ENCODE results near the gene YPEL1. TPM values are rescaled to one million over a fixed set of nuclear protein-coding genes. Genes with fewer than 3 reads are reported as not detected.

The YPEL1 gene
- total RNA-seq, 1 experiment from 2014 or later = 4.0 TPM

DNA sequence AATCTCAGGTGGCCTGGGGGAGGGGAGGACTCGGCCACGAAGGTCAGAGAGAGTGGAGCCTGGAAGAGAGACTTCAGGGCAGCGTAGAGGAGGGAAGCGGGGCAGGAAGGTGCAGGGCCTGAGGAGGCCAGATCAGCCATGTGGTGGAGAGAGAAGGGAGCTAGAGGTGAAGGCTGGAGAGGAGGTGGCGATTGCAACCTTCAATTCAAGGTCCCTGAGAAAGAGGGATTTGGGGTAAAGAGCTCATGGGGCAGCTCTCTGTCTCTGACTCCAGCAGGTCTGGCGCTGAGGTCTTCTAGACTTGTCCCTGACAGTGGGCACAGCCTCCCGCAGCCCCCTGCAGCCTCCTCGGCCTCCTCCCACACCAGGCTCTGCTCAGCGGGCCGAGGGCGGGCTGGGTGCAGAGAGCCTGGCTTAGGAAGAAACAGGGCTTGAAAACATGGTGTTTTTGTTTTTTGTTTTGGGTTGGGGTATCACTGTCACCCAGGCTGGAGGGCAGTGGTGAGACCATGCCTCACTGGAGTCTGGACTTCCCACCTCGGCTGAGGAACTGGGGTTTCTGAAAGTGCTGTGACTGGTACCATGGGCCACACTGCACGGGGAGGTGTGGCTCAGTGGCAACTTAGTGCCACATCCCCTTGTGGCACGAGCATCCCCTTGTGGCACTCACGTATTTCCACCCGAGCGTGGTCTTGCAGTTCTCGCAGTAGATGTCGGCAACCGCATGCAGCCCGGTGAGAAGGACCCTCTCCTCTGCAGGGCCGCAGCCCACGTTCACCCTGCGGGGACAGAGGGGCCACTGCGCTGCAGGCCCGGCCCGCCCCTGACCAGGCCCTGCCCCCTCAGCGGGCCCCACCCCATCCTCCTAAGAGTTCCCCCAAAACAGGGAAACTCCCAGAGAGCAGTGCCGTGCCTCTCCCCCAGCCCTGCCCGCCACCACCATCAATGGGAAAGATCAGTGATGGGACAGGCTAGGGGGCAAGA lies 32.6 kb downstream of the YPEL1 start:
- peaks cover 18% of the 10 kb centered on the region for H3K4me1 ChIP-seq
- DNase-seq = no peak
- no peak overlapping the region for H3K4me3 ChIP-seq
- no peak overlapping the region for H3K27ac ChIP-seq
- no peaks in the 10 kb centered on the region for H3K9me3 ChIP-seq (replicated peaks)
- 0 out of 2 replicates have a peak, but pooled peaks cover 6% of the 10 kb centered on the region for H3K36me3 ChIP-seq
- no peaks in the 10 kb centered on the region for H3K27me3 ChIP-seq

DNA sequence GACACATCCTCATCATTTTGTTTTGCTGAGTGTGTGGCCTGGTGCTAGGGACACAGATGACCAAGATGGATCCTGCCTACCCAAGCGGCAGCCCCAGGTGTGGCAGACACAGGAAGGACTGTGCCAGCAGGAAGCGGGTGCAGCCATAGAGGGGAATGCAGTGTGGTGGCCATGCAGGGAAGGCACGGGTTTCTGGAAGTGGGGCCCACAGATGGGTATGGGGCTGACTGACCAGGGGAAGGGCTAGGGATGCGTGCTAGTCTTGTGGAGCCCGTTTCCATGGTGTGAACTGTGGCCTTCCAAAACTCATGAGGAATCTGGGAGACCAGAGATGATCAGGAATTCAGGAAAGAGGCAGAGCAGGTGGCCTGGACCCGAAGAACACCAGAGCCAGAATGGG lies 33.5 kb downstream of the YPEL1 start:
- Histone ChIP-seq H3K4me3 (no peak overlapping the region), H3K27ac (no peak overlapping the region), H3K9me3 (replicated peaks) (no peaks in the 10 kb centered on the region), H3K4me1 (peaks cover 9% of the 10 kb centered on the region; the same call in 1 of the 2 replicates), H3K27me3 (no peaks in the 10 kb centered on the region), H3K36me3 (0 out of 2 replicates have a peak, but pooled peaks cover 6% of the 10 kb centered on the region)
- DNase-seq = no peak

DNA sequence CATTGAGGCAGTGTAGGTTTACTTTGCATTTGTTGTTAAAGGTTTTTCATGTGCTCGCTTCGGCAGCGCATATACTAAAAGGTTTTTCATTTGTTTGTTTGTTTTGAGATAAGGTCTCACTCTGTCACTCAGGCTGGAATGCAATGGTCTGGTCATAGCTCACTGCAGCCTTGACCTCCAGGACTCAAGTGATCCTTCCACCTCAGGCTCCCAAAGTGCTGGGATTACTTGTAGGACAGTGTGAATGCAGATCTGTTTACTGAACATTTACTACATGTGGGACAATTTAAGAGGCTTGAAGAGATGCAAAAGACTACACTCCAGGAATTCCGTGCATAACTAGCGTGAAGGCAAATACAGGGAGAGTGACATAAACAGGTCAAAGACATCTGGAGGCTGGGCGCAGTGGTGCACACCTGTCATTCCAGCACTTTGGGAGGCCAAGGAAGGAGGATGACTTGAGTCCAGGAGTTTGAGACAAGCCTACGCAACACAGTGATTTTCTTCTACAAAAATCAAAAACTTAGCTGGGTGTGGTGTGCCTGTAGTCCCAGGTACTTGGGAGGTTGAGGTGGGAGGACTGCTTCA lies 34.1 kb downstream of the YPEL1 start:
- H3K27ac ChIP-seq = peak overlapping the region; percentile 6; the same call in 1 of the 2 replicates
- no peaks in the 10 kb centered on the region for H3K9me3 ChIP-seq (replicated peaks)
- H3K4me1 ChIP-seq = peaks cover 9% of the 10 kb centered on the region; the same call in 1 of the 2 replicates
- no peak for DNase-seq
- H3K36me3 ChIP-seq = 0 out of 2 replicates have a peak, but pooled peaks cover 6% of the 10 kb centered on the region
- no peak overlapping the region for H3K4me3 ChIP-seq
- no peaks in the 10 kb centered on the region for H3K27me3 ChIP-seq

DNA sequence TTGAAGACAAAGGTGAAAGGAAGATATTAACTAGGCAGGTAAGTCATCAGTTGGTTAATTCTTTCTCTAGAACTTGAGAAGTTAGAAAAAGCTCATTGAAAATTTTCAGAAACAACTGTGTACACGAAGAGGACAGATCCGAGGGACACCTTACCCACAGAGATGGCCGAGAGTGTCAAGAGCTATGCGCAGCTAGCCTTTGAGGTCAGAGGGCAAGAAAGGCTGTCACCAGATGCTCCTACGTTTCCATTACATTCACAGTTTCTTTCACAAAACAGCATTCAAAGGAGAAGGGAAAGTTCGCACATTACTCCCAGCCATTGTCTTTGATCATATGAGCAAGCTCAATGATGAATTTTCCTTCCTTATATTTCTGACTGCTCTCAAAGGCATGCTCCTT lies 34.8 kb downstream of the YPEL1 start:
- DNase-seq = no peak
- Histone ChIP-seq H3K9me3 (replicated peaks) (no peaks in the 10 kb centered on the region), H3K4me1 (peaks cover 9% of the 10 kb centered on the region; the same call in 1 of the 2 replicates), H3K27me3 (no peaks in the 10 kb centered on the region), H3K27ac (no peak overlapping the region), H3K36me3 (0 out of 2 replicates have a peak, but pooled peaks cover 6% of the 10 kb centered on the region), H3K4me3 (no peak overlapping the region)

DNA sequence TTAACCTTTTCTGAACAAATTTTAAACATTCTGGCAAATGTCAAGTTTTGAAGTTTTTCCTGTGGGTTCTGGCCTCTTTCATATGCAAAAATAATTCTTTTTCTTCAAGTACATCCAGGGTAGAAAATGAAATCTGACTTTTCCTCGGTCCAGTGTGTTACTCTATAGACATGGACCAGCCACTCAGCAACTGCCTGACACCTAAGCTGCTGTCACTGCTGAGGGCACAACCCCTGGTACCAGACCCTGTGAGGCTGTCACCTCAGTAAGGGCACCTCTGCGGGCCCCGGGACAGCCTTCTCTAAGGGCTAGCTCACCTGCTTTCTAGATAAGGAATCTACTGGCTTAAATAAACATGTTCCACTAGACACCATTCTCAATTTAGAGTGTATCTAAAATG lies 36.0 kb downstream of the YPEL1 start:
- DNase-seq = no peak
- H3K4me3 ChIP-seq = no peak overlapping the region
- no peaks in the 10 kb centered on the region for H3K27me3 ChIP-seq
- peaks cover 6% of the 10 kb centered on the region; the same call in 1 of the 2 replicates for H3K36me3 ChIP-seq
- H3K9me3 ChIP-seq (replicated peaks) = no peaks in the 10 kb centered on the region
- no peak overlapping the region for H3K27ac ChIP-seq
- peaks cover 9% of the 10 kb centered on the region; the same call in 1 of the 2 replicates for H3K4me1 ChIP-seq

DNA sequence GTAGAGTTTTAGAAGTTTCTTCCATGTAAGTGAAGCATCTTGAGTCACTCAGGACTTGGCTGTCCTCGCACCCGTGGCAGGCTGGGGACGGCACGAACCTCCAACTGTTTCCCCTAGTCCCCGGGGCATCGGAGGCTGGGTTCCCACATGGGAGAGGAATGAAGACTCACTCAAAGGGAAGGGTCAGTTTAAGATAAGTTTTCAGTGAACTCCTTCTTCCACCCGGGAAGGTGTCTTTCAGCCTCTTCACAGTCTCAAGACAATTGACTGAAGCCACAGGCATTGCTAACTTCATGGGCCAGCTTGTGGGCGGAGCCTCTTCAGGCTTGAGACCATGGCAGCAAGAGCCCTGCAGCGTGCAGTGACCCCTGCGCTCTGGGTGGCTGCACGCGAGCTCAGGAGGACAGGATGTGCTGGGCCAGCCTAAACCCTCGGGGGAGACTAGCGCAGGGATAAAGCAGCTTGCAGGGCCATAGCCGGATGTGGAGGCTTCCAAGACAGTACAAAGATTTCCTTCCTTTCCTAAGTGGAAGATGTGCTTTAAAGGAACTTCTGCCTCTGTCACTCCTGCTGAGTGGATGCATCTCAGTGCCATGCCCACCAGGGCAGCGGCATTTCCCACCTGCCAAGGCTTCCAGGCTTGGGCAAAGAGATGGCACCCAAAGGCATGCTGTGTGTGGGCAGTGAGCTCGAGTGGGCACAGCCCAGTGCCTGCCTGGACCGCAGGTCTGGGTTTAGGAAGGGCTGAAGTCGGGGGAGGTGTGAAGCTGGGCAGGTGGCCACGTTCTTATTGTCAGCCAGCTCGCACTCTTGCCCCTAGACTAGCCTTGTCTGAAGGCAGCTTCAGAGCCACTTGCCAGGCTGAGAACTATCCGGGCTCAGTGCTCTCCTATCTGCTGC lies 36.9 kb downstream of the YPEL1 start:
- H3K36me3 ChIP-seq = peaks cover 6% of the 10 kb centered on the region; the same call in 1 of the 2 replicates
- H3K4me1 ChIP-seq = peaks cover 9% of the 10 kb centered on the region; the same call in 1 of the 2 replicates
- no peak overlapping the region for H3K4me3 ChIP-seq
- H3K9me3 ChIP-seq (replicated peaks) = no peaks in the 10 kb centered on the region
- no peak overlapping the region for H3K27ac ChIP-seq
- no peaks in the 10 kb centered on the region for H3K27me3 ChIP-seq
- DNase-seq = no peak

DNA sequence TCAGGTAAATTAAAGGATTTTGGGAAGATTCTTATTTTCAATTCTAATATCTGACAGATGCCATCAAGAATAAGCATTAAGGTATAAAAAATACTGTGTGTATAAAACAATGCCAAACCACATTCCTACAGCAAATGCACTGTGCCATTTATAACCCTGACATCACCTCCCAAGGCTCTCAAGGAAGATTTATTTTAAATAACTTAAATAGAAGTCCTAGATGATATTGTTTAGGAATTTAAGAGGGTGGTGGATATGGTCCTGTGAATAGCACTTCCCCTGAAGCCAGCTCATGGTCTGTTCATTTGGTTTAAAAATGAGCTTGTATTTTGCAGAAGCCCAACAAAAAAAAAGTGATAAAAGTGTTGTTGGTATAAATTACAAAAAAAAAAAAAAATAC lies 37.7 kb downstream of the YPEL1 start:
- H3K27ac ChIP-seq = no peak overlapping the region
- H3K36me3 ChIP-seq = peaks cover 6% of the 10 kb centered on the region; the same call in 1 of the 2 replicates
- H3K4me1 ChIP-seq = peaks cover 9% of the 10 kb centered on the region; the same call in 1 of the 2 replicates
- H3K9me3 ChIP-seq (replicated peaks) = no peaks in the 10 kb centered on the region
- no peaks in the 10 kb centered on the region for H3K27me3 ChIP-seq
- H3K4me3 ChIP-seq = no peak overlapping the region
- no peak for DNase-seq

DNA sequence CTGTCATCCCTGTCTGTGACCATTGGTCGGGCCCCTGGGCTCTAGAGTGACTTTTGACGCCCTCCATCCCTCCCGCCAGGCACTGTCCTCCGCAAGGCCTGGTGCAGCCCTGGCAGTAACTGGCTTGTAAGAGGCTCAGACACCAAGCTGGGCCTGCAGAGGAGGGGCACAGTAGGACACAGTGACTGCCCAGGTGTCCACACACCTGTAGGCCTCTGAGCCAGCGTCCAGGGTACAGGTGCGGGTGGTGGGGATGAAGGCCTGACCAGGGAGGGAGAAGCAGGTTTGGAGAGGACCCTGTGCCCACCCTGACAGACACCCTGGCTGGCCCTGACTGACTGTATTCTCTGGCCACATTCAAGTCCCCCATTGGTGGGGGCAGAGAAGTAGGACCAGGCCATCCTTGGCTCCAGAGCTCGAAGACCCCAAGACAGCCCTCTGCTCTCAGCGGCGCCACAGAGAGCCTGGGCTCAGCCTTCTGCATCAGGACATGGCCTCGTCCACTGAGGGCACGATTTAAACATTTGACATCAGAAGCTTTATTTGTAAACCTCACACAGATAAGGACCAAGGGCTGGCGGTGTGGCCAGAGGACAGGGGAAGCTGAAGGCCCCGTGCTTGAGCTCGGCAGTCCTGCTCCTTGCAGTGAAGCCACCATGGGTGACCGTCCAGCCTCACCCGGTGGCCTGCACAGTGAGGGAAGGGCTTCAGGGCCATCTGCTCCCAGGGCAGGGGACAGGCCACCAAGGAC lies 38.4 kb downstream of the YPEL1 start:
- H3K27ac ChIP-seq = no peak overlapping the region
- H3K27me3 ChIP-seq = no peaks in the 10 kb centered on the region
- no peak for DNase-seq
- H3K4me3 ChIP-seq = no peak overlapping the region
- peaks cover 6% of the 10 kb centered on the region; the same call in 1 of the 2 replicates for H3K36me3 ChIP-seq
- H3K9me3 ChIP-seq (replicated peaks) = no peaks in the 10 kb centered on the region
- peaks cover 9% of the 10 kb centered on the region; the same call in 1 of the 2 replicates for H3K4me1 ChIP-seq

DNA sequence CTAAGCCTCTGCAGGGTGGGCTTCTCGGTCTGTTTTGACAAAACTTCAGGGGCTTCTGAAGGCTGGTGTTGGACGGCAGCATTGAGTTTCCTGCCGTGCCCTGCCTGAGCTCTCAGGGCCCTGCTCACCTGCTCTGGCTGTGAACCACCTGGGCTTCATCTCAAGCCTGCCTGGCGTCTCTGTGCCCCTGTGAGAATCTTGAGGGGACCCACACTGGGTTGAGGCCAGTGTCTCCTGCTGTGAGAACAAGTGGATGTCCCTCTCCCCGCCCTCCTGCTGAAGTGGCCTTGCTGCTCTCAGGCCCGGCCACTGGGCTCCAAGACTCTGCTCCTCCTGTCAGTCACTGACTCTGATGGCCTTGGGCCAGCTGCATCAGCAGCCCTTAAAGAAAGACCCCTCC lies 39.5 kb downstream of the YPEL1 start:
- Histone ChIP-seq H3K9me3 (replicated peaks) (no peaks in the 10 kb centered on the region), H3K27me3 (no peaks in the 10 kb centered on the region), H3K27ac (no peak overlapping the region), H3K4me1 (peaks cover 3% of the 10 kb centered on the region; the same call in 1 of the 2 replicates), H3K4me3 (no peak overlapping the region), H3K36me3 (peaks cover 8% of the 10 kb centered on the region)
- no peak for DNase-seq

DNA sequence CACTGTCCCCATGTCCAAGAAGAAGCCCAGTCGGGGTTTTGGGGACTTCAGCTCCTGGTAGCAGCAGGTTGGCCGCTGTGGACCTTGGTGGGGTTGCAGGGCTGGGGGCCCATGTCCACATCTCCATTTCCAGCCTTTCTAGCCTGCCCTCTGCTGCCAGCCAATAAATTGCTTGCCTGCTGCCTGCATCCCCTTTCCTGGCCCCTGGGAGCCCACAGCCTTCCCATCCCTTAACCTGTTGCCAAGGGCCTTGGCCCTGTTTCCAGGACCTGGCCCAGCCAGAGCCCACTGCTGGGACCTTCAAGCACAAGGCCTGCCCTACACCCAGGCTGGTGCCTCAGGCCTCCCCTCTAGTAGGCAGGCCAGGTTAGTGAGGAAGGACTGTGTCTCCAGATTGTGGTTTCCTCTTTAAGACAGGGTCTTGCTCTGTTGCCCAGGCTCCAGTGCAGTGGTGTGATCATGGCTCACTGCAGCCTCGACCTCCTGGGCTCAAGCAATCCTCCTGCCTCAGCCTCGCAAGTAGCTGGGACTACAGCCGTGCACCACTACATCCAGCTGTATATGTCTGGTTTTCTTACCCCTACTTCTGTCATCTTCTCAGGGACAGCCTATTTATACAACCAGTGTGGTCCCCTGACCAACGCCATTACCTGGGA lies 40.0 kb downstream of the YPEL1 start:
- no peaks in the 10 kb centered on the region for H3K9me3 ChIP-seq (replicated peaks)
- no peak overlapping the region for H3K4me3 ChIP-seq
- no peaks in the 10 kb centered on the region for H3K27me3 ChIP-seq
- peaks cover 7% of the 10 kb centered on the region for H3K36me3 ChIP-seq
- H3K27ac ChIP-seq = no peak overlapping the region
- no peak for DNase-seq
- H3K4me1 ChIP-seq = peaks cover under 1% of the 10 kb centered on the region; the same call in 1 of the 2 replicates

DNA sequence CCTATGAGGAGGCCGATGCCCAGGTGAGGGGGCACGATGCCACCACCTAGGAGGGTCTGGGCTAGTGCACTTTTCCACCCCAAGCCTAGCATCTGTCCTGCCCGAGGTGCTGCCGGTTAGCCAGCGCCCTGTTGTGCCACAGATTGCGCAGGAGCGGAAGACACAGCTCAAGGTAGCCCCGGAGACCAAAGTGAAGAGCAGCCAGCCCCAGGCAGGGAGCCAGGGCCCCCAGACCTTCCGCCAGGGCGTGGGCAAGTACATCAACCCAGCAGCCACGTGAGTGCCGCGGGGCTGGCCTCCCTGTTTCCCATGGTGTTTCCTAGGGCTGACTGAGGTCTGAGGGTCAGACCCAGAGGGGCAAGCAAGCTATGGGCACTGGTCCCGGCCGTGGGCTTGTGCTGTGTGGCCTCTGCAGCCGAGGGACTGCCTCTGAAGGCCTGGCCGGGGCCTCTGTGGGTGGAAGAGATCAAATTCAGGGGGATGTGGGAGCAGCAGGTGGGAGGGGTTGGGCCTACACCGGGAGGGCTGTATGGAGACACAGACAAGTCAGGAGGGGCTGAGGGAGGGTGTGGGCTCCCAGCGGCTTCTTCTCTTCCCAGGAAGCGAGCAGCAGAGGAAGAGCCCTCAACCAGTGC lies 40.7 kb downstream of the YPEL1 start:
- H3K36me3 ChIP-seq = peaks cover 7% of the 10 kb centered on the region
- peaks cover 2% of the 10 kb centered on the region; the same call in 1 of the 2 replicates for H3K4me1 ChIP-seq
- DNase-seq = no peak
- H3K27ac ChIP-seq = no peak overlapping the region
- H3K4me3 ChIP-seq = no peak overlapping the region
- H3K27me3 ChIP-seq = no peaks in the 10 kb centered on the region
- no peaks in the 10 kb centered on the region for H3K9me3 ChIP-seq (replicated peaks)

DNA sequence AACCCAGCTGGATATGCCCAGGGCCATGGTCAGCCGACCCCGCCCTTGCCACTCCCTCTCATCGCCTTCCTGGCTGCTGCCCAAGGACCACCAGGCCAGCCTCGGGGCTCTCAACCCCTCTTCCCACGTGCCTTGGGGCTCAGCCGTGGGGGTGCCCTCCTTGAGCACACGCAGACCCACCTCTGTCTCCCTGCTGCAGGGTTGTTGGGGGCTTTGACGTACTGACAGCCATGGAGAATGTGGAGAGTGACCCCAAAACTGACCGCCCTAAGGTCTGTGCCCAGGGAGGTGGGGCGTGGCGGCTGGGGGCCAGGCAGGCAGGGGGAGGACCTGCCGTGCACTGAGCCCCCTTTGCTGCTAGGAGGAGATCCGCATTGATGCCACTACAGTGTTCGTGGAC lies 41.2 kb downstream of the YPEL1 start:
- Histone ChIP-seq H3K4me3 (no peak overlapping the region), H3K36me3 (peaks cover 7% of the 10 kb centered on the region), H3K27me3 (no peaks in the 10 kb centered on the region), H3K4me1 (peaks cover 2% of the 10 kb centered on the region; the same call in 1 of the 2 replicates), H3K27ac (no peak overlapping the region), H3K9me3 (replicated peaks) (no peaks in the 10 kb centered on the region)
- DNase-seq = no peak

DNA sequence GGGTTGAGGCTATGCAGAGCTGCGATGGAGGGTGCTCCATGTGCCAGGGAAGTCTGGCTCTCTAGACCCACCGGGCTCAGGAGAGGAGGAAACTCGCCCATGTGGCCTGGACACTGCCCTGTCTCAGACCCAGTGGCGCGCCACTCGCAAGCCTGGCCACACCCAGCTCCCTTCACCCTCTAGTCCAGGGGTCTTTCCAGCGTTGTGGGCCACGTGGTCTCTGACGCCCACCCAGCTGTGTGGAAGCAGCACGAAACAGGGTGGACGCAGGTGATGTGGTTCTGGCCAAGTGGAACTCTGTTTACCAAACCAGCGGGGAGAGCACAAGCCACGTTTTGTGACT lies 41.6 kb downstream of the YPEL1 start:
- peaks cover 7% of the 10 kb centered on the region for H3K36me3 ChIP-seq
- H3K9me3 ChIP-seq (replicated peaks) = no peaks in the 10 kb centered on the region
- DNase-seq = no peak
- no peaks in the 10 kb centered on the region for H3K27me3 ChIP-seq
- peaks cover 2% of the 10 kb centered on the region; the same call in 1 of the 2 replicates for H3K4me1 ChIP-seq
- no peak overlapping the region for H3K27ac ChIP-seq
- H3K4me3 ChIP-seq = no peak overlapping the region

All from SJCRH30 (cell line).